HEK293T (cell line): ENCODE data around the gene RNF150.

Experiments used
- CTCF ChIA-PET: fragments of 350-600 bp; formaldehyde crosslinking; extraction: SDS; loops from one replicate; lab custom pipeline; 2021; ENCODE audit warnings: antibody characterized with exemption, inconsistent platforms; lab: Yijun Ruan, JAX
- POLR2A ChIA-PET: fragments of 350-600 bp; formaldehyde crosslinking; extraction: SDS; loops from one replicate; lab custom pipeline; 2020; ENCODE audit warnings: antibody characterized with exemption, inconsistent platforms; lab: Yijun Ruan, JAX
- DNase-seq: peaks from one replicate; pipeline ENCODE4 v3.0.0; 2012; ENCODE audit warnings: mixed read lengths; ENCODE audit errors: extremely low spot score
- ARNT ChIP-seq: fragments of 450-650 bp; IDR thresholded peaks from 2 replicates; pipeline ENCODE4 v1.6.1; 2017; ENCODE audit warnings: mild to moderate bottlenecking
- BHLHE40 ChIP-seq: fragments of 450-650 bp; IDR thresholded peaks from 2 replicates; pipeline ENCODE4 v1.6.1; 2016; ENCODE audit warnings: mild to moderate bottlenecking, moderate library complexity, borderline replicate concordance
- CTBP1 ChIP-seq: fragments of 450-650 bp; IDR thresholded peaks from 2 replicates; pipeline ENCODE4 v1.6.1; 2016; ENCODE audit warnings: borderline replicate concordance
- ELF4 ChIP-seq: fragments of 450-650 bp; IDR thresholded peaks from 2 replicates; pipeline ENCODE4 v1.6.1; 2017; ENCODE audit warnings: antibody characterized with exemption
- FOXA1 ChIP-seq: fragments of 450-650 bp; IDR thresholded peaks from 2 replicates; pipeline ENCODE4 v1.6.1; 2016; ENCODE audit warnings: mild to moderate bottlenecking
- FOXK2 ChIP-seq: fragments of 450-650 bp; IDR thresholded peaks from 2 replicates; pipeline ENCODE4 v1.6.1; 2016; ENCODE audit warnings: mild to moderate bottlenecking
- FOXM1 ChIP-seq: fragments of 450-650 bp; IDR thresholded peaks from 2 replicates; pipeline ENCODE4 v1.6.1; 2017; ENCODE audit warnings: mild to moderate bottlenecking, borderline replicate concordance
- HDGF ChIP-seq: fragments of 450-650 bp; IDR thresholded peaks from 2 replicates; pipeline ENCODE4 v1.6.1; 2017; ENCODE audit warnings: antibody characterized with exemption, borderline replicate concordance
- L3MBTL2 ChIP-seq: fragments of 450-650 bp; conservative IDR thresholded peaks from 2 replicates; pipeline ENCODE4 v1.6.1; 2016; ENCODE audit warnings: mild to moderate bottlenecking
- LEF1 ChIP-seq: fragments of 450-650 bp; IDR thresholded peaks from 2 replicates; pipeline ENCODE4 v1.6.1; 2017; ENCODE audit warnings: mild to moderate bottlenecking, borderline replicate concordance
- NFRKB ChIP-seq: fragments of 450-650 bp; IDR thresholded peaks from 2 replicates; pipeline ENCODE4 v1.6.1; 2016; ENCODE audit warnings: mild to moderate bottlenecking, moderate library complexity
- SP1 ChIP-seq: fragments of 450-650 bp; IDR thresholded peaks from 2 replicates; pipeline ENCODE4 v1.6.1; 2017
- SUZ12 ChIP-seq: fragments of 450-650 bp; IDR thresholded peaks from 2 replicates; pipeline ENCODE4 v1.6.1; 2016; ENCODE audit warnings: mild to moderate bottlenecking
- TARDBP ChIP-seq: fragments of 450-650 bp; IDR thresholded peaks from 2 replicates; pipeline ENCODE4 v1.6.1; 2016
- ZNF384 ChIP-seq: fragments of 450-650 bp; IDR thresholded peaks from 2 replicates; pipeline ENCODE4 v1.6.1; 2016
- TF ChIP-seq, protein P1 (sequence below): fragments of 450-650 bp; IDR thresholded peaks from 2 replicates; pipeline ENCODE4 v1.6.1; 2016

RNF150 gene

DNA sequence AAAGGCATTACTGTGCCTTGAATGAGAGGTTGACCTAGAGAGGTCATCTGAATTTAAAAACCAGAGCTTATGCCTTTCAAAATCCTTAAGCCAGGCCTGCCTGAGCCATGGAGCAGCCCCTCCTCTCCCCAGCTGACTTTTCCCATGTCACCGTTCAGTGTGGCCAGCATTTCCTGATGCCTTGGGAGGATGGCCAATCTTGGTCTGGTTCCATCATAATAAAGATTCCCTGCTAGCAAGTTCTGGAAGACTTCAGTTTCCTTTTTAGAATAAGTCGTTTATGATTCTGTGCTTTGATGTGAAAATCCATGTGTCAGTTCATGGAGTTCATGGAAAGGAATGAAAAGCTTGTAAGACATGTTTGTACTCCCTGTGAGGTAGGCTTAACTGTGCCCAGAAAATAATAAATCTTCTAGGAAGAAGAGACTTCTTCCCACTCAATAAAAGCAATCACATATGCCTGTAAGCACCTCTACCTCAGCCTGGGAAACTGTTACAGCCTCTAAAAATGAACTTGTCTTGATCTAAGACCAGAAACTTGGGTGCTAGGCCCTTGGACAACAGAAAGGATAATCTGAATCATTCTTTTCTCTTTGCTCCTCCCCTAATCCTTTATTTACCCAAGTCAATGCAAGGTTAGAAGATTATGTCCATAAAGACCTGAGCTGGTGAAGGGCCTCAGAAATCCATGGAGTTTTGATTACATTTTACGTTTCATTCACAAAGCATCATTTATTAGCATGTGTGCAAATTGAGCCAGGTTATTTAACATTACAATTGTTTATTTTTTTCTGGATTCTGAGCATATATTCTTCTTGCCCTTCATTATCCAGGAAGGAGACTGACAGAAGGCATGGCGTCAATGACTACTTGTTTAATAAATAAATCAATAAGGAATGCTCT lies 293.1 kb downstream of the RNF150 start:
- POLR2A ChIA-PET: interaction anchor here (1.2 kb wide), 1 partner anchor 84 kb away, joined by 4 read pairs; the partner anchor contains the start of gene TBC1D9
- CTCF ChIA-PET: interaction anchor here (0.7 to 0.8 kb wide), 3 partner anchors 14 to 293 kb away, joined by 3 read pairs; partner anchors contain the start of gene RNF150
- TF ChIP-seq FOXK2 (no peak), FOXA1 (no peak), HDGF (no peak), ARNT (no peak), SP1 (no peak), ZNF384 (no peak), CTBP1 (no peak), ELF4 (no peak), BHLHE40 (no peak), FOXM1 (no peak), LEF1 (no peak), TARDBP (no peak), SUZ12 (no peak), L3MBTL2 (no peak), NFRKB (no peak)
- TF ChIP-seq, protein P1, sequence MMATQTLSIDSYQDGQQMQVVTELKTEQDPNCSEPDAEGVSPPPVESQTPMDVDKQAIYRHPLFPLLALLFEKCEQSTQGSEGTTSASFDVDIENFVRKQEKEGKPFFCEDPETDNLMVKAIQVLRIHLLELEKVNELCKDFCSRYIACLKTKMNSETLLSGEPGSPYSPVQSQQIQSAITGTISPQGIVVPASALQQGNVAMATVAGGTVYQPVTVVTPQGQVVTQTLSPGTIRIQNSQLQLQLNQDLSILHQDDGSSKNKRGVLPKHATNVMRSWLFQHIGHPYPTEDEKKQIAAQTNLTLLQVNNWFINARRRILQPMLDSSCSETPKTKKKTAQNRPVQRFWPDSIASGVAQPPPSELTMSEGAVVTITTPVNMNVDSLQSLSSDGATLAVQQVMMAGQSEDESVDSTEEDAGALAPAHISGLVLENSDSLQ: no peak
- no peak for DNase-seq

DNA sequence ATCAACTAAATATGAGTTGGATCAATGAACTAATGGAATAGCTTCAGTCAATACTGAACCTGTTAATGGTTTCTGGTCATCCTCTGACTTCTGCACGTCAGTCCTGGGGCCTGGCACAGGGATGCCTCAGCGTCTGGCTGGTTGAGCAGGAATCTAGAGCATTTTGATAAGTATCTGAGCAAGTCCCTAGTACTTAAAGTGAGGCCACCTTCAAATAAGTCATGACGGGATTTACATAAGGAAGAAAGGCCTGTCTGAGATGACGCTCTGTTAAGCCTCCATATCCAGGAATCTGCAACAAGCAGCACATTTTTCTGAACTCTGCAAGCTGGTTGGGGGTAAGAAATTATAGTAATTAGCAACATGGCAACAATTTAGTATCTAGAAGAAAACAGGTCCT lies 293.9 kb downstream of the RNF150 start:
- ChIA-PET POLR2A (interaction anchor here (1.2 kb wide), 1 partner anchor 83 kb away, joined by 4 read pairs; the partner anchor contains the start of gene TBC1D9), CTCF (interaction anchor here (0.7 to 0.8 kb wide), 2 partner anchors 13 to 294 kb away, joined by 3 read pairs; partner anchors contain the start of gene RNF150)
- no peak for DNase-seq
- TF ChIP-seq BHLHE40: no peak
- no peak for TF ChIP-seq LEF1
- no peak for TF ChIP-seq ZNF384
- no peak for TF ChIP-seq FOXK2
- TF ChIP-seq NFRKB: no peak
- no peak for TF ChIP-seq SUZ12
- no peak for TF ChIP-seq ARNT
- TF ChIP-seq HDGF: no peak
- TF ChIP-seq, protein P1: no peak
- TF ChIP-seq ELF4: no peak
- no peak for TF ChIP-seq L3MBTL2
- no peak for TF ChIP-seq SP1
- no peak for TF ChIP-seq CTBP1
- TF ChIP-seq TARDBP: no peak
- no peak for TF ChIP-seq FOXA1
- no peak for TF ChIP-seq FOXM1

DNA sequence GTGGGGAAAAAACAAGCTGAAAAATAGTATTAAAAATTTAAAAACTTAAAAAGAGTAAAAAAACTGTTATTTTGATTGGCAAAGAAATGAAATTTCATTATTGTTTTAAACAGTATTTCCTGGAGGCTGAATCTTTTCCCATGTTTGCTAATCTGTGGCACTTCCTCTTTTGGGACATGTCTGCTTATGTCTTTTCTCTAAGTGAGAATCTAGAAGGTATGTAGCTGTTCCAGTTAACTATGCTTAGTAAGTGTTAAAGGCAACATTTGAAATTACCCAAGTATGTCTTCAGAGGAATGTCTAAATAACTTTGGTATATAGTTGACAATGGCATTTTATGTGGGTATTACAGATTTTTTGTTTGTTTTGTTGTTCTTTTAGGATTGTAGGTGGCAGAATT lies 295.5 kb downstream of the RNF150 start:
- no peak for TF ChIP-seq CTBP1
- TF ChIP-seq HDGF: no peak
- TF ChIP-seq TARDBP: no peak
- CTCF ChIA-PET: no interaction called here
- no peak for DNase-seq
- POLR2A ChIA-PET: no interaction called here

DNA sequence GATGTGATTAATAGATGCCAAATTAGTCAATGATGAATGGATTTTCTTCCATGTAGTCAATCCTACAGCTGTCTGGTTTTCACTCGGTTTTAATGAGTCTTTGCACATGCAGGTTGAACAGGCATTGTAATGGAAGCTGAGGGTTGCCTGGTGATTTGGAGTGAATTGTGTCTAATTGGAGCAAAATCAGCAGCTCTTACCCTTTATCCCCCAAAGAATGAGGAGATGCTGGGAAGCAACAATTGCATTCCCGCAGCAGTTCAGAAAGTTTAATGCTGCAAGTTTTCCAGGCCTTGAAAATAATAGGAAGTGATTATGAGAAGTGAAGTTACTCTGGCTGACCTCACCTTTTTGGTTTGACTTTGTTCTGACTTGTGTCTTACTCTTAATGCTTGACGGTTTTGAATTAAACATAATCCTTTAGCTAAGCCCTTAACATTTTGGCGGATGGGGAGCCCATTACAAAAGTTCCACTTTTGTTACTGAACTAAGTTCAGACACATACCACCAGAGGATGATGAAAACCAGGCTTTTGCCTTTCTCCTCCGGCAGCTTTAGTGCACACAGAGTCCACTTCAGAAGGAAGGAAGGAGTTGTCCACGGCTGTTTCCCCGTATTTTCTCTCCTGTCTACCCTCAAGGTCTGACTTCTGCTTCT lies 298.3 kb downstream of the RNF150 start:
- TF ChIP-seq TARDBP (no peak), L3MBTL2 (no peak), CTBP1 (no peak), BHLHE40 (no peak), FOXM1 (no peak)
- ChIA-PET CTCF (interaction anchor here (1.9 kb wide), 1 partner anchor 475 kb away, joined by 4 read pairs; no protein-coding TSS in a partner anchor), POLR2A (interaction anchor here (1.5 to 2.3 kb wide), 2 partner anchors 8 to 78 kb away, joined by 3 to 6 read pairs; no protein-coding TSS in a partner anchor)

DNA sequence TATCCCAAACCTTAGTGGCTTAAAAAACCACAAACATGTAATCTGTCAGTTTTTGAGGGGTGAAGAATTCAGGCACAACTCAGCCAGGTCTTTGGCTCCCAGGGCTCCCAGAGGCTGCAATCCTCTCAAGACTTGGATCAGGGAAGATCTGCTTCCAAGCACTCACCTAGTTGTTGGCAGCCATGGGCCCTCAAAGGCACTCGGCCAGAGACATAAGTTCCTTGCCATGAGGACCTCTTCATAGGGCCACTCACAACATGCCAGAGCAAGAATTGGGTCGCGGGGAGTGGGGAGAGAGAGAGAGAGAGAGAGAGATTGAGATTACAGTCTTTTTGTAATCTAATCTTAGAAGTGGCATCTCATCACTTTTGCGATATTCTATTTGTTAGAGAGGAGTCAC lies 300.0 kb downstream of the RNF150 start:
- no peak for TF ChIP-seq FOXK2
- no peak for TF ChIP-seq SUZ12
- TF ChIP-seq NFRKB: no peak
- TF ChIP-seq ELF4: no peak
- TF ChIP-seq CTBP1: no peak
- ChIA-PET CTCF (no interaction called here), POLR2A (no interaction called here)
- no peak for DNase-seq

More for the DNA sequence above, 298.3 kb downstream of the RNF150 start:
- no peak for DNase-seq

DNA sequence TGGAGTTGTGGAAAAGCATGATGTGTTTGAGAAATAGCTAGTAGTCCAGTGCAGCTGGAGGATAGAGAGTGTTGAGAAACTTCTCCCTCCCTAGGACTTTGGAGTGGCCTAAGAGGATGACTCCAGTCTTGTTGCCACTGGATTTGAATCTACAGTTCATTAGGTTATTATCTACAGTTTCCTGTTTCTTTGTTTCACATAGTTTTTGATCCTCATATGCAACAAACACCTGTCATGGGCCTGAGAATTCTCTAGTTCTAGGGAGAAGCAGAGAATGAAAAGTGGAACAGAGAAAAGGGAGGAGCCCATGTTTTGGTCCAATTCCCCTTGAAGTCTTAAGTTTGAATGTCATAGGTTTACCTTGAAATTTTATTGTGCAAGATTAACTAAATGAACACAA lies 303.4 kb downstream of the RNF150 start:
- CTCF ChIA-PET: no interaction called here
- DNase-seq: no peak
- no peak for TF ChIP-seq TARDBP
- no peak for TF ChIP-seq FOXK2
- no peak for TF ChIP-seq L3MBTL2
- TF ChIP-seq HDGF: no peak
- TF ChIP-seq FOXA1: no peak
- TF ChIP-seq LEF1: no peak
- no peak for TF ChIP-seq SUZ12
- TF ChIP-seq ZNF384: no peak
- TF ChIP-seq NFRKB: no peak
- TF ChIP-seq, protein P1: no peak
- TF ChIP-seq ARNT: no peak
- no peak for TF ChIP-seq BHLHE40
- TF ChIP-seq FOXM1: no peak
- no peak for TF ChIP-seq SP1
- no peak for TF ChIP-seq CTBP1
- TF ChIP-seq ELF4: no peak
- POLR2A ChIA-PET: no interaction called here
